ENCODE results near the gene WNT3.

DNA sequence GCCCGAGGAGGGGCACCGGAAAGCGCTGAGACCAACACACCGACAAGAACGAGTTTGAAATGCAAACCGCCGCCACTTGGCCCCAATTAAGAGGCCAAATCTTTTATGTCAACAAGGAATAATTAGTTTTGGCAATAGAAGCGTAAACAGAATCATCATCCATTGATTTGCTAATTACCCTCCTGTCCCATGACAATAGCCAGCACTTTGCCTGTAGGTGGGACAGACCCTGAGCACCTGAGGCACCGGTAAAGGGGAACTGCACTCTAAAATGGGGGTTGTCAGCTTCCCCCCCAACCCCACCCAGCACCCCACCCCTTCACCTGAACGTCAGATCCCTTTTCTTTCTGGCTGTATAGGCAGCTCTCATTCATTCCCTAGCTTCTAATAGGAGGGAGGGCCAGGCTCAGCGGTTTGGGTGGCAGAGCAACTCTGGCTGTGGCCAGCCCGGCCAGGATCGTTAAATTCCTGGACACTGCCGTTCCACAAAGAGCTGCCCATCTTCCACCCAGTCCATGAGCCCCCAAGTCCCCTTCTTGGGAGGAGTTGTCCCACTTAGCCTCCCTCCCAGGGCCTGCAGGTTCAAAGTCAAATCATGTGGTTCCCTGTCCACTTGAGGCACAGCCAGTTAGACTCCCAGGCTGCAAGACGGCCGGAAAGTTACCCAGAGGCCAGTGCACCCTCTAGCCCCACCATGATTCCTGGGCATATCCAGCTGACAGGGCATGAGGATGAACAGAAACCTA lies 45.8 kb downstream of the WNT3 start:
- TF ChIP-seq, protein P1, sequence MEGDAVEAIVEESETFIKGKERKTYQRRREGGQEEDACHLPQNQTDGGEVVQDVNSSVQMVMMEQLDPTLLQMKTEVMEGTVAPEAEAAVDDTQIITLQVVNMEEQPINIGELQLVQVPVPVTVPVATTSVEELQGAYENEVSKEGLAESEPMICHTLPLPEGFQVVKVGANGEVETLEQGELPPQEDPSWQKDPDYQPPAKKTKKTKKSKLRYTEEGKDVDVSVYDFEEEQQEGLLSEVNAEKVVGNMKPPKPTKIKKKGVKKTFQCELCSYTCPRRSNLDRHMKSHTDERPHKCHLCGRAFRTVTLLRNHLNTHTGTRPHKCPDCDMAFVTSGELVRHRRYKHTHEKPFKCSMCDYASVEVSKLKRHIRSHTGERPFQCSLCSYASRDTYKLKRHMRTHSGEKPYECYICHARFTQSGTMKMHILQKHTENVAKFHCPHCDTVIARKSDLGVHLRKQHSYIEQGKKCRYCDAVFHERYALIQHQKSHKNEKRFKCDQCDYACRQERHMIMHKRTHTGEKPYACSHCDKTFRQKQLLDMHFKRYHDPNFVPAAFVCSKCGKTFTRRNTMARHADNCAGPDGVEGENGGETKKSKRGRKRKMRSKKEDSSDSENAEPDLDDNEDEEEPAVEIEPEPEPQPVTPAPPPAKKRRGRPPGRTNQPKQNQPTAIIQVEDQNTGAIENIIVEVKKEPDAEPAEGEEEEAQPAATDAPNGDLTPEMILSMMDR (IDR thresholded peaks at IDR 0.05), result no peak
- no peak for TF ChIP-seq POLR2A (IDR thresholded peaks at IDR 0.05)
